Hematopoietic multipotent progenitor cell treated with erythropoietin and hydrocortisone succinate and interleukin-3 and kit ligand, for 15 days (in vitro differentiated cells): Measurements from ENCODE around the gene OR10V1.
A peak's percentile ranks its signal among the peaks of the same experiment; 100 is the strongest.

Experiments used
- DNase-seq: peaks from one replicate; pipeline ENCODE4 v3.0.0-alpha.2; 2015; ENCODE audit warnings: low spot score

The OR10V1 gene

GRCh38 chr11:59668188-59668949 is 45.3 kb downstream of the OR10V1 start:
- DNase-seq = peak; percentile 60

- DNase-seq = no peak
Observed at GRCh38 chr11:59667812-59668187, 45.8 kb downstream of the OR10V1 start.

- DNase-seq = no peak
Observed at GRCh38 chr11:59666969-59667368, 46.7 kb downstream of the OR10V1 start.
